Measurements from ENCODE around the gene CSH2. TPM values are rescaled to one million over a fixed set of nuclear protein-coding genes. Genes with fewer than 3 reads are reported as not detected.
"Not testable (repeated sequence)": the region's sequence is repeated elsewhere in the genome, so short reads cannot be mapped to it uniquely, and the experiment has no call there.

Gene CSH2
- total RNA-seq, 4 donors from 2014 or later = not detected

- H3K9me3 ChIP-seq = no peaks in the 10 kb centered on the region
- H3K27ac ChIP-seq = no peak within 1 kb of the TSS
- no peaks in the 10 kb centered on the region for H3K36me3 ChIP-seq
- no peaks in the 10 kb centered on the region for H3K27me3 ChIP-seq
- H3K4me3 ChIP-seq (replicated peaks in 1 of 3) = no peak within 1 kb of the TSS
- DNase-seq = peak; percentile 45 to 53
- WGBS, 2 donors = 44 to 59% methylated on average over 10 of the region's 15 CpGs
- H3K4me1 ChIP-seq = no peaks in the 10 kb centered on the region
- intact Hi-C loops (cut with DNase I) = no loop called here
- peak; percentile 31 to 65 (median 38) for TF ChIP-seq CTCF (IDR thresholded peaks at IDR 0.05)
- TF ChIP-seq POLR2A (IDR thresholded peaks at IDR 0.05) = no peak
Observed at GRCh38 chr17:63881935-63882601, 8.6 kb upstream of the CSH2 start, which contains the start of gene GH2. TSS of gene GH2 (minus strand) at chr17:63881944. CDS start at chr17:63881801, 143 bp downstream.

- 62 to 66% methylated on average over 11 of the region's 11 CpGs for WGBS, 2 donors
- intact Hi-C loops (cut with DNase I); H3K4me3 ChIP-seq (replicated peaks in 1 of 3); H3K4me1 ChIP-seq; H3K27ac ChIP-seq; H3K9me3 ChIP-seq; H3K36me3 ChIP-seq; DNase-seq; H3K27me3 ChIP-seq: not testable (repeated sequence)
Observed at GRCh38 chr17:63881337-63881736, 7.9 kb upstream of the CSH2 start.

DNA sequence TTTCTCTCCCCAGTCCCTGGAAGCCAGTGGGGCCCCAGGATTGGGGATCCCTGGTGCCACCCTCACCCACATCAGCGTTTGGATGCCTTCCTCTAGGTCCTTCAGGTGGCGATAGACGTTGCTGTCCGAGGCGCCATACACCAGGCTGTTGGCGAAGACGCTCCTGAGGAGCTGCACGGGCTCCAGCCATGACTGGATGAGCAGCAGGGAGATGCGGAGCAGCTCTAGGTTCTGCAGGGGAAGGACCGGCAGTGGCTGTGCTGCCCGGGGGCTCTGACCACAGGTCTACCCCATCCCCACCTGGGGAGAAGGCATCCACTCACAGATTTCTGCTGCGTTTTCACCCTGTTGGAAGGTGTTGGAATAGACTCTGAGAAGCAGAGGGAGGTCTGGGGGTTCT lies 7.2 kb upstream of the CSH2 start:
- intact Hi-C loops (cut with DNase I) = no loop called here
- Histone ChIP-seq H3K27ac (no peak overlapping the region), H3K27me3 (no peaks in the 10 kb centered on the region), H3K4me1 (no peaks in the 10 kb centered on the region), H3K36me3 (no peaks in the 10 kb centered on the region), H3K4me3 (replicated peaks in 1 of 3) (no peak overlapping the region), H3K9me3 (no peaks in the 10 kb centered on the region)
- DNase-seq = no peak
- TF ChIP-seq CTCF (IDR thresholded peaks at IDR 0.05) (no peak), POLR2A (IDR thresholded peaks at IDR 0.05) (no peak)
- WGBS, 2 donors = 79 to 86% methylated on average over 9 to 12 of the region's 12 CpGs

DNA sequence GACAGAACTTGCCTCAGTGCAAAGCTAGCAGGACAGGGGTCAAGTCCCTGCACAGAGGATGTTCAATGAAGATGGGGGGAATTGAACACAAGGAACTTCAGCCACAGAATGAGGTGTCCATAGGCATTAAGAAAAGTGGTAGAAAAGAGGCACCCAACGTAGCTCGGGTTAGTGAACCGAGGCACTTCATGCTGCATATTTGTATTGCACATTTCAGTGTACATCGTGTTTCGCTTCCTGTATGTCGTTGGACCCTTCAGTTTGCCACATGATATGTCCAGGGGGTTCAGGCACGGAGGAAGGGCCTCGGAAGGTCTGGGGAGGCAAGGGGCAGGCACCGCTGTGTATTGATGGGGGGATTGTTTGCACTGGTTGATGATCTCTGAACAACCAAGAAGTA lies 4.9 kb upstream of the CSH2 start:
- H3K4me1 ChIP-seq; H3K36me3 ChIP-seq; intact Hi-C loops (cut with DNase I); H3K4me3 ChIP-seq (replicated peaks in 1 of 3); DNase-seq; H3K9me3 ChIP-seq; H3K27ac ChIP-seq; H3K27me3 ChIP-seq: not testable (repeated sequence)
- 69 to 75% methylated on average over 9 of the region's 9 CpGs for WGBS, 2 donors

GRCh38 chr17:63874693-63875092 lies 1.2 kb upstream of the CSH2 start:
- intact Hi-C loops (cut with DNase I); DNase-seq; H3K9me3 ChIP-seq; H3K27ac ChIP-seq; H3K4me1 ChIP-seq; H3K4me3 ChIP-seq (replicated peaks in 1 of 3); H3K36me3 ChIP-seq; H3K27me3 ChIP-seq: not testable (repeated sequence)
- WGBS, 2 donors = 77 to 81% methylated on average over 6 of the region's 6 CpGs

- not testable (repeated sequence) for H3K4me1 ChIP-seq
Observed at GRCh38 chr17:63874061-63874626, 667 bp upstream of the CSH2 start.

DNA sequence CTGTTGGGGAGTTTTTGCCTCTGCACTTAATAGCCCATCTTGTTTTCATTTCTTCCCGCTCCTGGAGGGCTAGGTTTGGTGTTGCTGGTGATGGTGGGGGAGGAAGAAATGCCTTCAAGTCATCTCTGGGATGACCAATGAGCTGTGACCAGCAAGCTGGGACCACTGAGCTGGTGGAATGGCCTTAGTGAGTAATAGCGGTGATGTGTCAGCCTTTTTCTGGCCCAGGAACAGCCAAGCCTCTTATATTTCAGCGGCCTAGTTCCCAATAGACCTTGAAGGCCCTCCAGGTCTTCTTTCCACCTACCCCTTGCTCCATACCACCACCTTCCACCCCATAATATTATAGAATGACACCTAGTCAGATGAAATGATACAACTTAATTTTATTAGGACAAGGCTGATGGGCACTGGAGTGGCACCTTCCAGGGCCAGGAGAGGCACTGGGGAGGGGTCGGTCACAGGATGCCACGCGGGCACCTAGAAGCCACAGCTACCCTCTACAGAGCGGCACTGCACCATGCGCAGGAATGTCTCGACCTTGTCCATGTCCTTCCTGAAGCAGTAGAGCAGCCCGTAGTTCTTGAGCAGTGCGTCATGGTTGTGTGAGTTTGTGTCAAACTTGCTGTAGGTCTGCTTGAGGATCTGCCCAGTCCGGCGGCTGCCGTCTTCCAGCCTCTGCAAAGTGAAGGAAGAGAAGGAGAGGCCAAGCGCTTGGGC lies 1.7 kb downstream of the CSH2 start:
- intact Hi-C loops (cut with DNase I); H3K4me3 ChIP-seq (replicated peaks in 1 of 3); H3K9me3 ChIP-seq; H3K27ac ChIP-seq; H3K27me3 ChIP-seq; H3K36me3 ChIP-seq; H3K4me1 ChIP-seq: not testable (repeated sequence)
- peak; percentile 51 to 59 for DNase-seq
- 53 to 72% methylated on average over 14 to 15 of the region's 15 CpGs for WGBS, 2 donors

More at GRCh38 chr17:63874061-63874626, 667 bp upstream of the CSH2 start:
- intact Hi-C loops (cut with DNase I); H3K27ac ChIP-seq; H3K4me3 ChIP-seq (replicated peaks in 1 of 3); DNase-seq; H3K9me3 ChIP-seq; H3K36me3 ChIP-seq; H3K27me3 ChIP-seq: not testable (repeated sequence)
- 71 to 86% methylated on average over 4 to 6 of the region's 8 CpGs for WGBS, 2 donors

DNA sequence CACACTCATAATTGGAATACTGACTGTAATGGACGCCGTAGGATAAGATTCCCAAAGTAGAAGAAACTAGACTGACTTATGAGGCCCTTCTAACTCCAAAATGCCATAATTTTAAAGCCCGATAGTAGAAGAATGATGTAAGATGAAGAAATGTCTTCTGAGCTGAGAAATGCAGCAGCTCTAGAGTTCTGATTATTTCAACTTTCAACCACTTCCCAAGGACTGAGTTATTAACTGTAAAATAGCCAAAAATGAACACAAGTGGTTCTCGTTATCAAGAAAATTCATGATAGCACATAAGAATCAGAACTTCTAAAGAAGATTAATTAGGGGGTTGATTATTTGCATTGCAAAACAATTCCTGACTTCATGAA lies 3.2 kb downstream of the CSH2 start:
- H3K27me3 ChIP-seq; intact Hi-C loops (cut with DNase I): not testable (repeated sequence)
- 86% methylated on average over 4 of the region's 4 CpGs for WGBS, 2 donors

DNA sequence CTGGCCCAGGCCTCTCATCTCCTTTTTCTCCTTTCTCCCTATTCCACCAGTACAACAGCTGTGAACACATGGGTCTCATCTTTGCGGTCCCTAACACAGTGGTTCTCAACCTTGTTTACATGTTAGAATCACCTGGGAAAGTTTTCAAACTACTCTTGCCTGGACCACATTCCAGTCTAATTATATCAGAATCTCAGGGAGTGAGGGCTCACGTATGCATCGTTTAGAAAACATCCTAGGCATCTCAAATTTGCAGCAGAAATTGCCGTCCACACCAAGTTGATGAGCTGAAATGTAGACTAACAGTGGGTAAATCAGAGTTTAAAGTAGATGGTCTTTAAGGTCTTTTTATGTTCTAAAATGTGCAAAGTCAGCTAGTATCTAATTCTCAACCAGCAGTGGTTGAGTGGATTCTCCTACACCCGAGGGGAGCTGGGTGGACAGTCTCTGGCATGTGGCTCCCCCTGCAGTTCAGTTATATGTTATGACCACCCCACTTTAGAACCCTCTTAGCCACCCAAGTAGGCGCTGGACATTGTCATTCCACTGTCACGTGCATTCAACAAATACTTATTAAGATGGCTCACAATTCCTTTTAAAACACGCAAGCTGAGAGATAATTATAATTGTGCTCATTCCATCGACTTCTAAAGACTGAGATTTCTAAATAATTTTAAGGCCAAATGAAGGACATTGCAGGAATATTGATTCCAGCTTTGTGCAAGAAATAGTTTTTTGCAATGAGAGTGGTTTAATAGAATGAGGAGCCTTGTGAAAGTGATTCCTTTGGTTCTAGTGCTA lies 3.8 kb downstream of the CSH2 start:
- H3K27ac ChIP-seq; H3K27me3 ChIP-seq; intact Hi-C loops (cut with DNase I); H3K36me3 ChIP-seq; DNase-seq; H3K4me3 ChIP-seq (replicated peaks in 1 of 3); H3K4me1 ChIP-seq; H3K9me3 ChIP-seq: not testable (repeated sequence)
- 58 to 61% methylated on average over 9 of the region's 9 CpGs for WGBS, 2 donors

More for the DNA sequence above, 3.2 kb downstream of the CSH2 start:
- DNase-seq; H3K4me3 ChIP-seq (replicated peaks in 1 of 3); H3K27ac ChIP-seq; H3K36me3 ChIP-seq; H3K9me3 ChIP-seq; H3K4me1 ChIP-seq: not testable (repeated sequence)

DNA sequence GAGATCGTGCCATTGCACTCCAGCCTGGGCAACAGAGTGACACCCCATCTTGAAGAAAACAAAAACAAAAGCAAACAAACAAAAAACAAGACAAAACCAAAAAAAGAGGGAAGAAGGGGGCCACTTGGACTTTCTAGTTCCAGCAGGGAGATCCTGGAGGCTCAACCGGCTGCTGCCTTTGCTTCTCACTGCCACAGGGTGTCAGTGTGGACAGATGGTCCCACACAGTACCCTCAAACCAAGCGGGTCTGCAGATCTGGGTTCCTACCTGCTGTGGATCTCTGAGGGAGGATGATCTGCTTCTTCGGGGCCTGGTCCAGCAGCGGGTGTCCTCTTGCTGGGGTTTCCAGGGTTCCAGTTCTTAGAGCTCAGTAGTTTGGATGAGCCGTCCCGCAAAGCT lies 6.9 kb downstream of the CSH2 start:
- H3K9me3 ChIP-seq; H3K4me1 ChIP-seq; H3K4me3 ChIP-seq (replicated peaks in 1 of 3); DNase-seq; intact Hi-C loops (cut with DNase I); H3K36me3 ChIP-seq; H3K27ac ChIP-seq; H3K27me3 ChIP-seq: not testable (repeated sequence)
- WGBS, 2 donors = 72 to 76% methylated on average over 6 to 7 of the region's 7 CpGs

All from thyroid gland (tissue), 4 donors.